ENCODE data around the gene CAPN14.
A peak's percentile ranks its signal among the peaks of the same experiment; 100 is the strongest.

DNA sequence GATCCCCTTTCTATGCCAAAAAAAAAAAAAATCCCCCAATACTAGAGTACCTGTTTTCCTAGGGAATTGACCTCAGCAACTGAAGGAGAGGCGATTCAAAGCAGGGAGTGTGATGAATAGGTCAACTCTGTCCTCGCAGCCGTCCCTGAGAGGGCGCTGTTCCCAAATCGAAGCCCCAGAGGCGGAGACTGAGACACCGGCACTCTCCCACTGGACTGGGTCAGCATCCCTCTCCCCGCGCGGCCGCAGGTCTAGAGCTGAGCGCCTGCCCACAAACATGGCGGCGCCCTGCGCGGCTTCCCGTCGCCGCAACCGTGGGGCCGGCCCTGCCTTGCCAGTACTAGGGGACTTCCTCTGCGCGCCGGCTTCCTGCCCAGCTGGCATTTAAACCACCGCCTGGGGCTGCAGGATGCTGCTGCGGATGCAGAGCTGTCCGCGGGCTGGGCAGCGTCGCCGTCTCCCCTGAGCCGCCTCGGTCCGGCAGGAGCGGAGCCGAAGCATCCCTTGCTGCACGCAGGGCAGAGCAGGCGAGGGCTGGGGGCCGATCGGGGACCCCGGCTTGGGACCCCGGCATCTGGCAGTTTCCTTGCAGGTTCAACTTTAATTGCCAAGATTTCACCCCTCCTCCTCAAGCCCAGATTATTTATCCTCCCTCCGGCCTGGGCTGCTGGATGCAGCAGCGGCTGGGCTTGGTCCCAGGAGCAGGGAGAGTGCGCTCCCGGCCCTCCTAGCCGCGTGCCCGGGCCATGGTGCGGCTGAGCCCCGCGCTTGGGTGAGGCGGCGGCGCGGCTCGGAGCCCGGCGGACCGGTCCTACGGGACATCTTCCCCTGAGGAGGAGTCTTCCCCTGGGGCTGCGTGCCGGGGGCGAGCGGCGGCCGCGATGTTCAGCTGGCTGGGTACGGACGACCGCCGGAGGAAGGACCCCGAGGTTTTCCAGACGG, 16.7 kb upstream of the CAPN14 start, which contains the start of gene EHD3:
- TF ChIP-seq, protein P1, sequence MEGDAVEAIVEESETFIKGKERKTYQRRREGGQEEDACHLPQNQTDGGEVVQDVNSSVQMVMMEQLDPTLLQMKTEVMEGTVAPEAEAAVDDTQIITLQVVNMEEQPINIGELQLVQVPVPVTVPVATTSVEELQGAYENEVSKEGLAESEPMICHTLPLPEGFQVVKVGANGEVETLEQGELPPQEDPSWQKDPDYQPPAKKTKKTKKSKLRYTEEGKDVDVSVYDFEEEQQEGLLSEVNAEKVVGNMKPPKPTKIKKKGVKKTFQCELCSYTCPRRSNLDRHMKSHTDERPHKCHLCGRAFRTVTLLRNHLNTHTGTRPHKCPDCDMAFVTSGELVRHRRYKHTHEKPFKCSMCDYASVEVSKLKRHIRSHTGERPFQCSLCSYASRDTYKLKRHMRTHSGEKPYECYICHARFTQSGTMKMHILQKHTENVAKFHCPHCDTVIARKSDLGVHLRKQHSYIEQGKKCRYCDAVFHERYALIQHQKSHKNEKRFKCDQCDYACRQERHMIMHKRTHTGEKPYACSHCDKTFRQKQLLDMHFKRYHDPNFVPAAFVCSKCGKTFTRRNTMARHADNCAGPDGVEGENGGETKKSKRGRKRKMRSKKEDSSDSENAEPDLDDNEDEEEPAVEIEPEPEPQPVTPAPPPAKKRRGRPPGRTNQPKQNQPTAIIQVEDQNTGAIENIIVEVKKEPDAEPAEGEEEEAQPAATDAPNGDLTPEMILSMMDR (IDR thresholded peaks at IDR 0.05): peak; percentile 38 to 63 (median 56)
- TF ChIP-seq EP300 (IDR thresholded peaks at IDR 0.05) (no peak), POLR2A (IDR thresholded peaks at IDR 0.05) (peak in 1 of 4 donors; percentile 42)

Measured in upper lobe of left lung (tissue), 4 donors.